Stimulated activated naive CD4-positive, alpha-beta T cell treated with Interleukin-2 at 50 U/mL for 16 hours (primary cell): Measurements from ENCODE around the gene C6orf118.

Source experiments
- DNase-seq: peaks from one replicate; lab custom pipeline; 2025; lab: John Stamatoyannopoulos, UW

C6orf118 gene

GRCh38 chr6:165244524-165245247 lies 64.7 kb downstream of the C6orf118 start:
- no peak for DNase-seq

- no peak for DNase-seq
These were observed 65.6 kb downstream of the C6orf118 start for GRCh38 chr6:165243801-165244200.

- DNase-seq: no peak
These were observed 73.1 kb downstream of the C6orf118 start for GRCh38 chr6:165236326-165236725.

GRCh38 chr6:165232731-165233488 lies 76.5 kb downstream of the C6orf118 start:
- DNase-seq: no peak

- no peak for DNase-seq
These were observed 77.5 kb downstream of the C6orf118 start for GRCh38 chr6:165231581-165232561.

- DNase-seq: no peak
These were observed 78.2 kb downstream of the C6orf118 start for GRCh38 chr6:165231177-165231576.
